ENCODE data around the gene PADI4.
A peak's percentile ranks its signal among the peaks of the same experiment; 100 is the strongest.

PADI4 gene

GRCh38 chr1:17306407-17306806, 1.6 kb upstream of the PADI4 start:
- no peaks in the 10 kb centered on the region for H3K9me3 ChIP-seq (ENCODE audit: control insufficient read depth, insufficient read depth, low read depth, low read length)
- TF ChIP-seq, protein P1, sequence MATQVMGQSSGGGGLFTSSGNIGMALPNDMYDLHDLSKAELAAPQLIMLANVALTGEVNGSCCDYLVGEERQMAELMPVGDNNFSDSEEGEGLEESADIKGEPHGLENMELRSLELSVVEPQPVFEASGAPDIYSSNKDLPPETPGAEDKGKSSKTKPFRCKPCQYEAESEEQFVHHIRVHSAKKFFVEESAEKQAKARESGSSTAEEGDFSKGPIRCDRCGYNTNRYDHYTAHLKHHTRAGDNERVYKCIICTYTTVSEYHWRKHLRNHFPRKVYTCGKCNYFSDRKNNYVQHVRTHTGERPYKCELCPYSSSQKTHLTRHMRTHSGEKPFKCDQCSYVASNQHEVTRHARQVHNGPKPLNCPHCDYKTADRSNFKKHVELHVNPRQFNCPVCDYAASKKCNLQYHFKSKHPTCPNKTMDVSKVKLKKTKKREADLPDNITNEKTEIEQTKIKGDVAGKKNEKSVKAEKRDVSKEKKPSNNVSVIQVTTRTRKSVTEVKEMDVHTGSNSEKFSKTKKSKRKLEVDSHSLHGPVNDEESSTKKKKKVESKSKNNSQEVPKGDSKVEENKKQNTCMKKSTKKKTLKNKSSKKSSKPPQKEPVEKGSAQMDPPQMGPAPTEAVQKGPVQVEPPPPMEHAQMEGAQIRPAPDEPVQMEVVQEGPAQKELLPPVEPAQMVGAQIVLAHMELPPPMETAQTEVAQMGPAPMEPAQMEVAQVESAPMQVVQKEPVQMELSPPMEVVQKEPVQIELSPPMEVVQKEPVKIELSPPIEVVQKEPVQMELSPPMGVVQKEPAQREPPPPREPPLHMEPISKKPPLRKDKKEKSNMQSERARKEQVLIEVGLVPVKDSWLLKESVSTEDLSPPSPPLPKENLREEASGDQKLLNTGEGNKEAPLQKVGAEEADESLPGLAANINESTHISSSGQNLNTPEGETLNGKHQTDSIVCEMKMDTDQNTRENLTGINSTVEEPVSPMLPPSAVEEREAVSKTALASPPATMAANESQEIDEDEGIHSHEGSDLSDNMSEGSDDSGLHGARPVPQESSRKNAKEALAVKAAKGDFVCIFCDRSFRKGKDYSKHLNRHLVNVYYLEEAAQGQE (tag by site-specific recombination; IDR thresholded peaks at IDR 0.05), result peak; percentile 73
- TF ChIP-seq, protein P2, sequence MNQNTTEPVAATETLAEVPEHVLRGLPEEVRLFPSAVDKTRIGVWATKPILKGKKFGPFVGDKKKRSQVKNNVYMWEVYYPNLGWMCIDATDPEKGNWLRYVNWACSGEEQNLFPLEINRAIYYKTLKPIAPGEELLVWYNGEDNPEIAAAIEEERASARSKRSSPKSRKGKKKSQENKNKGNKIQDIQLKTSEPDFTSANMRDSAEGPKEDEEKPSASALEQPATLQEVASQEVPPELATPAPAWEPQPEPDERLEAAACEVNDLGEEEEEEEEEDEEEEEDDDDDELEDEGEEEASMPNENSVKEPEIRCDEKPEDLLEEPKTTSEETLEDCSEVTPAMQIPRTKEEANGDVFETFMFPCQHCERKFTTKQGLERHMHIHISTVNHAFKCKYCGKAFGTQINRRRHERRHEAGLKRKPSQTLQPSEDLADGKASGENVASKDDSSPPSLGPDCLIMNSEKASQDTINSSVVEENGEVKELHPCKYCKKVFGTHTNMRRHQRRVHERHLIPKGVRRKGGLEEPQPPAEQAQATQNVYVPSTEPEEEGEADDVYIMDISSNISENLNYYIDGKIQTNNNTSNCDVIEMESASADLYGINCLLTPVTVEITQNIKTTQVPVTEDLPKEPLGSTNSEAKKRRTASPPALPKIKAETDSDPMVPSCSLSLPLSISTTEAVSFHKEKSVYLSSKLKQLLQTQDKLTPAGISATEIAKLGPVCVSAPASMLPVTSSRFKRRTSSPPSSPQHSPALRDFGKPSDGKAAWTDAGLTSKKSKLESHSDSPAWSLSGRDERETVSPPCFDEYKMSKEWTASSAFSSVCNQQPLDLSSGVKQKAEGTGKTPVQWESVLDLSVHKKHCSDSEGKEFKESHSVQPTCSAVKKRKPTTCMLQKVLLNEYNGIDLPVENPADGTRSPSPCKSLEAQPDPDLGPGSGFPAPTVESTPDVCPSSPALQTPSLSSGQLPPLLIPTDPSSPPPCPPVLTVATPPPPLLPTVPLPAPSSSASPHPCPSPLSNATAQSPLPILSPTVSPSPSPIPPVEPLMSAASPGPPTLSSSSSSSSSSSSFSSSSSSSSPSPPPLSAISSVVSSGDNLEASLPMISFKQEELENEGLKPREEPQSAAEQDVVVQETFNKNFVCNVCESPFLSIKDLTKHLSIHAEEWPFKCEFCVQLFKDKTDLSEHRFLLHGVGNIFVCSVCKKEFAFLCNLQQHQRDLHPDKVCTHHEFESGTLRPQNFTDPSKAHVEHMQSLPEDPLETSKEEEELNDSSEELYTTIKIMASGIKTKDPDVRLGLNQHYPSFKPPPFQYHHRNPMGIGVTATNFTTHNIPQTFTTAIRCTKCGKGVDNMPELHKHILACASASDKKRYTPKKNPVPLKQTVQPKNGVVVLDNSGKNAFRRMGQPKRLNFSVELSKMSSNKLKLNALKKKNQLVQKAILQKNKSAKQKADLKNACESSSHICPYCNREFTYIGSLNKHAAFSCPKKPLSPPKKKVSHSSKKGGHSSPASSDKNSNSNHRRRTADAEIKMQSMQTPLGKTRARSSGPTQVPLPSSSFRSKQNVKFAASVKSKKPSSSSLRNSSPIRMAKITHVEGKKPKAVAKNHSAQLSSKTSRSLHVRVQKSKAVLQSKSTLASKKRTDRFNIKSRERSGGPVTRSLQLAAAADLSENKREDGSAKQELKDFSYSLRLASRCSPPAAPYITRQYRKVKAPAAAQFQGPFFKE (tag by site-specific recombination; IDR thresholded peaks at IDR 0.05; ENCODE audit: borderline replicate concordance), result no peak
- CTCF ChIA-PET, result interaction anchor here (1.4 kb wide), 1 partner anchor 16 kb away, joined by 3 read pairs; no protein-coding TSS in a partner anchor
- no peaks in the 10 kb centered on the region for H3K36me3 ChIP-seq (ENCODE audit: control insufficient read depth in 2 of 2, insufficient read depth in 1 of 2, low read length in 2 of 2)
- H3K27ac ChIP-seq (ENCODE audit: extremely low read depth, low read depth, low read length), result no peak overlapping the region
- no peak overlapping the region for H3K4me3 ChIP-seq (ENCODE audit: low read depth, low read length)
- POLR2A ChIA-PET, result no interaction called here
- no peaks in the 10 kb centered on the region for H3K4me1 ChIP-seq (ENCODE audit: control insufficient read depth, insufficient read depth, low read length)

GRCh38 chr1:17306921-17307320, 1.1 kb upstream of the PADI4 start:
- H3K36me3 ChIP-seq (ENCODE audit: control insufficient read depth in 2 of 2, insufficient read depth in 1 of 2, low read length in 2 of 2), result no peaks in the 10 kb centered on the region
- H3K4me3 ChIP-seq (ENCODE audit: low read depth, low read length), result no peak overlapping the region
- H3K4me1 ChIP-seq (ENCODE audit: control insufficient read depth, insufficient read depth, low read length), result no peaks in the 10 kb centered on the region
- H3K27ac ChIP-seq (ENCODE audit: extremely low read depth, low read depth, low read length), result no peak overlapping the region
- CTCF ChIA-PET, result interaction anchor here (0.6 to 1.4 kb wide), 2 partner anchors 15 to 33 kb away, joined by 3 read pairs; no protein-coding TSS in a partner anchor
- TF ChIP-seq ZNF48 (tag by site-specific recombination; IDR thresholded peaks at IDR 0.05), result no peak
- TF ChIP-seq ZEB2 (tag by site-specific recombination; IDR thresholded peaks at IDR 0.05), result no peak
- POLR2A ChIA-PET, result no interaction called here
- no peaks in the 10 kb centered on the region for H3K9me3 ChIP-seq (ENCODE audit: control insufficient read depth, insufficient read depth, low read depth, low read length)

DNA sequence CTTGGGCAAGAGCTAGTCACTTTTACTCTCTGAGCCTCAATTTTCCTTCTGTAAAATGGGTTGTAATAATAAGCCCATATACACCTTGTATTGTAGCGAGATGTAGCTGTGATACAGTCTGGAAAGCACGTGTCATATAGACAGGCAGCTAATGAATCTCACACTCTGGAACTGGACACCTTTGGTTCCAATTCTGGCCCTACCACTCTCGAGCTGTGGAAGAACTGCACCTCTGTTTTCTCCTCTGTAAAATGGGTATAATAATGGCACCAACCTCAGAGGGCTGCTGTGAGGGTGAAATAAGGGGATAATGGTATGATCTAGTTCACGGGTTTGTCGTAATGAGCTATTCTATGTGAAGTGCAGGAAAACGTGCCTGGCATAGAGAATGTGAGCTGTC, 668 bp upstream of the PADI4 start:
- TF ChIP-seq ZNF549 (tag by site-specific recombination; IDR thresholded peaks at IDR 0.05) (no peak), KLF10 (tag by site-specific recombination; IDR thresholded peaks at IDR 0.05) (no peak), ZNF175 (tag by site-specific recombination; IDR thresholded peaks at IDR 0.05) (no peak), KLF7 (tag by site-specific recombination; IDR thresholded peaks at IDR 0.05; ENCODE audit: borderline replicate concordance) (no peak), ZBTB48 (tag by site-specific recombination; IDR thresholded peaks at IDR 0.05) (no peak), HOXD13 (CRISPR knock-in tag; IDR thresholded peaks at IDR 0.05; ENCODE audit: borderline replicate concordance) (no peak), ZNF449 (tag by site-specific recombination; IDR thresholded peaks at IDR 0.05) (no peak)
- no peaks in the 10 kb centered on the region for H3K4me1 ChIP-seq (ENCODE audit: control insufficient read depth, insufficient read depth, low read length)
- H3K27ac ChIP-seq (ENCODE audit: extremely low read depth, low read depth, low read length), result no peak overlapping the region
- H3K9me3 ChIP-seq (ENCODE audit: control insufficient read depth, insufficient read depth, low read depth, low read length), result no peaks in the 10 kb centered on the region
- no peaks in the 10 kb centered on the region for H3K36me3 ChIP-seq (ENCODE audit: control insufficient read depth in 2 of 2, insufficient read depth in 1 of 2, low read length in 2 of 2)
- CTCF ChIA-PET, result interaction anchor here (0.6 to 1.4 kb wide), 3 partner anchors 15 to 49 kb away, joined by 3 read pairs; no protein-coding TSS in a partner anchor
- no peak overlapping the region for H3K4me3 ChIP-seq (ENCODE audit: low read depth, low read length)
- POLR2A ChIA-PET, result no interaction called here
